Measurements from ENCODE around the gene OXA1L. TPM values are rescaled to one million over a fixed set of nuclear protein-coding genes. Genes with fewer than 3 reads are reported as not detected.
A peak's percentile ranks its signal among the peaks of the same experiment; 100 is the strongest.
"Not testable (repeated sequence)": the region's sequence is repeated elsewhere in the genome, so short reads cannot be mapped to it uniquely, and the experiment has no call there.

Gene OXA1L
- total RNA-seq, 1 donor from 2014 or later, result 121 TPM

- no peak for TF ChIP-seq CTCF (conservative IDR thresholded peaks at IDR 0.05)
- H3K4me1 Mint-ChIP-seq, result no peaks in the 10 kb centered on the region
- H3K36me3 Mint-ChIP-seq (ENCODE audit: low read depth), result no peaks in the 10 kb centered on the region
- no peak overlapping the region for H3K27ac Mint-ChIP-seq (ENCODE audit: unreplicated experiment)
- H3K27me3 Mint-ChIP-seq (ENCODE audit: low read depth), result peaks cover 17% of the 10 kb centered on the region
- H3K4me3 Mint-ChIP-seq, result no peak overlapping the region
- H3K9me3 Mint-ChIP-seq, result no peaks in the 10 kb centered on the region
- DNase-seq (ENCODE audit: low read depth, low spot score), result no peak
These were observed 37.1 kb downstream of the OXA1L start for GRCh38 chr14:22803687-22803974.

DNA sequence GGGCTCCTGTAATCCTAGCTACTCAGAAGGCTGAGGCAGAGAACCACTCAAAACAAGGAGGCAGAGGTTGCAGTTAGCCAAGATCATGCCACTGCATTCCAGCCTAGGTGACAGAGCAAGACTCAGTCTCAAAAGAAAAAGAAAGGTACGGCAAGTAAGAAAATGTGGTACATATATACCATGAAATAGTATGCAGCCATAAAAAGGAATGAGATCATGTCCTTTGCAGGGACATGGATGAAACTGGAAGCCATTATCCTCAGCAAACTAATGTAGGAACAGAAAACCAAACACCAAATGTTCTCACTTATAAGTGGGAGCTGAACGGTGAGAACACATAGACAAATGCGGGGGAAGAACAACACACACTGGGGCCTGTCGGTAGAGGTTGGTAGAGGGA, 38.7 kb downstream of the OXA1L start:
- H3K36me3 Mint-ChIP-seq (ENCODE audit: low read depth); H3K4me3 Mint-ChIP-seq; H3K4me1 Mint-ChIP-seq; DNase-seq (ENCODE audit: low read depth, low spot score); H3K27ac Mint-ChIP-seq (ENCODE audit: unreplicated experiment); H3K9me3 Mint-ChIP-seq; H3K27me3 Mint-ChIP-seq (ENCODE audit: low read depth): not testable (repeated sequence)

- H3K4me3 Mint-ChIP-seq, result no peak overlapping the region
- DNase-seq (ENCODE audit: low read depth, low spot score), result no peak
- no peaks in the 10 kb centered on the region for H3K36me3 Mint-ChIP-seq (ENCODE audit: low read depth)
- peak overlapping the region; percentile 37 for H3K27ac Mint-ChIP-seq (ENCODE audit: unreplicated experiment)
- no peaks in the 10 kb centered on the region for H3K4me1 Mint-ChIP-seq
- H3K9me3 Mint-ChIP-seq, result no peaks in the 10 kb centered on the region
- TF ChIP-seq CTCF (conservative IDR thresholded peaks at IDR 0.05), result no peak
- H3K27me3 Mint-ChIP-seq (ENCODE audit: low read depth), result peaks cover 8% of the 10 kb centered on the region
These were observed 41.1 kb downstream of the OXA1L start for GRCh38 chr14:22807432-22808087.

- H3K4me3 Mint-ChIP-seq, result no peak overlapping the region
- H3K27me3 Mint-ChIP-seq (ENCODE audit: low read depth), result peaks cover 8% of the 10 kb centered on the region
- H3K9me3 Mint-ChIP-seq, result no peaks in the 10 kb centered on the region
- no peak for DNase-seq (ENCODE audit: low read depth, low spot score)
- H3K4me1 Mint-ChIP-seq, result no peaks in the 10 kb centered on the region
- H3K27ac Mint-ChIP-seq (ENCODE audit: unreplicated experiment), result no peak overlapping the region
- H3K36me3 Mint-ChIP-seq (ENCODE audit: low read depth), result no peaks in the 10 kb centered on the region
- TF ChIP-seq CTCF (conservative IDR thresholded peaks at IDR 0.05), result no peak
These were observed 42.1 kb downstream of the OXA1L start for GRCh38 chr14:22808388-22809209.

- Mint-ChIP-seq H3K4me3 (no peak overlapping the region), H3K27ac (ENCODE audit: unreplicated experiment) (no peak overlapping the region), H3K36me3 (ENCODE audit: low read depth) (no peaks in the 10 kb centered on the region), H3K27me3 (ENCODE audit: low read depth) (peaks cover 3% of the 10 kb centered on the region), H3K4me1 (peaks cover 7% of the 10 kb centered on the region), H3K9me3 (no peaks in the 10 kb centered on the region)
- DNase-seq (ENCODE audit: low read depth, low spot score), result no peak
- TF ChIP-seq CTCF (conservative IDR thresholded peaks at IDR 0.05), result no peak
These were observed 45.2 kb downstream of the OXA1L start for GRCh38 chr14:22811722-22812121.

GRCh38 chr14:22812744-22813143, 46.3 kb downstream of the OXA1L start:
- Mint-ChIP-seq H3K4me1 (peaks cover 7% of the 10 kb centered on the region), H3K27ac (ENCODE audit: unreplicated experiment) (no peak overlapping the region), H3K9me3 (no peaks in the 10 kb centered on the region), H3K27me3 (ENCODE audit: low read depth) (no peaks in the 10 kb centered on the region), H3K4me3 (no peak overlapping the region), H3K36me3 (ENCODE audit: low read depth) (no peaks in the 10 kb centered on the region)
- TF ChIP-seq CTCF (conservative IDR thresholded peaks at IDR 0.05), result no peak
- DNase-seq (ENCODE audit: low read depth, low spot score), result no peak
